H1 (cell line): Measurements from ENCODE around the gene ITGB7.

ENCODE experiments used
- CHD2 ChIP-seq: IDR thresholded peaks from 2 replicates; pipeline ENCODE4 v1.6.1; 2012; ENCODE audit warnings: low read length, improper control_type of control experiment
- CTCF ChIP-seq, 3 experiments: IDR thresholded peaks; 1 replicate in 2 of 3; 2 replicates in 1 of 3; pipeline versions ENCODE4 v1.5.1 to v1.6.1; 2011; ENCODE audit warnings: low read length in 3 of 3, mild to moderate bottlenecking in 3 of 3, inconsistent platforms in 2 of 3, low read depth in 1 of 3, moderate library complexity in 1 of 3; ENCODE audit not compliant: insufficient read depth in 1 of 3; ENCODE audit errors: control extremely low read depth in 1 of 3
- HDAC2 ChIP-seq, 2 experiments: fragments of 300-600 bp in 1 of 2; sonication (generic) in 1 of 2; IDR thresholded peaks; 2 replicates each; pipeline ENCODE4 v1.6.1; 2011 to 2012; ENCODE audit warnings: low read depth in 2 of 2, low read length in 2 of 2, mild to moderate bottlenecking in 2 of 2, moderate library complexity in 2 of 2, borderline replicate concordance in 1 of 2, inconsistent platforms in 1 of 2
- RNF2 ChIP-seq: fragments of 200-900, 300-1000 bp; sonication (generic); IDR thresholded peaks from 2 replicates; pipeline ENCODE4 v1.7.1; 2016; ENCODE audit warnings: borderline replicate concordance, low read depth, mild to moderate bottlenecking, antibody characterized with exemption, low read length; ENCODE audit not compliant: poor library complexity, severe bottlenecking; ENCODE audit errors: missing control alignments
- USF2 ChIP-seq: IDR thresholded peaks from 2 replicates; pipeline ENCODE4 v1.6.1; 2011; ENCODE audit warnings: low read length, improper control_type of control experiment

- TF ChIP-seq RNF2 (no peak), USF2 (no peak), CTCF (IDR thresholded peaks at IDR 0.05; ENCODE audit: control extremely low read depth in 1 of 3, insufficient read depth in 1 of 3, low read depth in 1 of 3, low read length in 3 of 3) (no peak), CHD2 (no peak), HDAC2 (IDR thresholded peaks at IDR 0.05; ENCODE audit: borderline replicate concordance in 1 of 2, low read depth in 2 of 2, low read length in 2 of 2) (no peak)
These were observed 47.9 kb upstream of the ITGB7 start for GRCh38 chr12:53254816-53255545.
